Osteoblast (primary cell): ENCODE results near the gene CD53. TPM values are rescaled to one million over a fixed set of nuclear protein-coding genes. Genes with fewer than 3 reads are reported as not detected.

ENCODE experiments used
- DNase-seq: peaks from one replicate; pipeline ENCODE4 v3.0.0; 2011; ENCODE audit warnings: low spot score, mixed read lengths; ENCODE audit not compliant: insufficient read length; ENCODE audit errors: missing footprints
- H2AFZ ChIP-seq: 2 replicates; pipeline ENCODE4 v1.6.0; 2011; ENCODE audit warnings: mild to moderate bottlenecking, low read length
- H3K27ac ChIP-seq: 2 replicates; pipeline ENCODE4 v1.5.1; 2011; ENCODE audit warnings: mild to moderate bottlenecking, low read depth, low read length, moderate library complexity
- H3K27me3 ChIP-seq: 2 replicates; pipeline ENCODE4 v1.6.0; 2012; ENCODE audit warnings: mild to moderate bottlenecking, control low read depth, inconsistent platforms, low read length, moderate library complexity; ENCODE audit not compliant: insufficient read depth
- H3K36me3 ChIP-seq: 2 replicates; pipeline ENCODE4 v1.5.1; 2011; ENCODE audit warnings: mild to moderate bottlenecking, low read length, control low read depth, moderate library complexity; ENCODE audit not compliant: insufficient read depth
- H3K4me1 ChIP-seq: 2 replicates; pipeline ENCODE4 v1.5.1; 2011; ENCODE audit warnings: mild to moderate bottlenecking, low read length, control low read depth, moderate library complexity; ENCODE audit not compliant: insufficient read depth
- H3K4me2 ChIP-seq: 2 replicates; pipeline ENCODE4 v1.6.0; 2011; ENCODE audit warnings: mild to moderate bottlenecking, low read length; ENCODE audit not compliant: insufficient read depth
- H3K4me3 ChIP-seq: fragments of 200-600 bp; sonication (generic); 3 replicates; pipeline ENCODE4 v1.5.1; 2012; ENCODE audit warnings: mild to moderate bottlenecking, low read length, inconsistent platforms; ENCODE audit not compliant: insufficient read depth
- H3K79me2 ChIP-seq: 2 replicates; pipeline ENCODE4 v1.6.0; 2012; ENCODE audit warnings: mild to moderate bottlenecking, low read length, control low read depth, inconsistent platforms; ENCODE audit not compliant: insufficient read depth
- H3K9me3 ChIP-seq: 2 replicates; pipeline ENCODE4 v1.5.1; 2011; ENCODE audit warnings: low read depth, low read length, control low read depth
- H4K20me1 ChIP-seq: 2 replicates; pipeline ENCODE4 v1.6.0; 2012; ENCODE audit warnings: mild to moderate bottlenecking, low read length, control low read depth; ENCODE audit not compliant: insufficient read depth
- CTCF ChIP-seq: IDR thresholded peaks from 2 replicates; pipeline ENCODE4 v1.5.1; 2011; ENCODE audit warnings: mild to moderate bottlenecking, low read depth, low read length, moderate library complexity; ENCODE audit errors: extremely low read depth
- total RNA-seq: library from RNA; depleted of rRNA; stranded (reverse); fragments of >200 nt; gene quantifications from 2 replicates; pipeline ENCODE4 v1.2.3, GENCODE V29; 2012

CD53 gene
- total RNA-seq, 1 donor, result 0.36 TPM

GRCh38 chr1:110877776-110878175 is 4.8 kb downstream of the CD53 start:
- Histone ChIP-seq H3K27me3 (no peaks in the 10 kb centered on the region), H3K4me1 (no peaks in the 10 kb centered on the region), H2AFZ (no peak overlapping the region), H3K79me2 (no peaks in the 10 kb centered on the region), H3K4me3 (no peak overlapping the region), H3K36me3 (no peaks in the 10 kb centered on the region), H3K27ac (no peak overlapping the region), H4K20me1 (no peaks in the 10 kb centered on the region), H3K4me2 (no peak overlapping the region), H3K9me3 (no peaks in the 10 kb centered on the region)
- DNase-seq, result no peak
- no peak for TF ChIP-seq CTCF

- no peaks in the 10 kb centered on the region for H3K36me3 ChIP-seq
- no peak for DNase-seq
- no peaks in the 10 kb centered on the region for H3K27me3 ChIP-seq
- H3K4me1 ChIP-seq, result no peaks in the 10 kb centered on the region
- H3K79me2 ChIP-seq, result no peaks in the 10 kb centered on the region
- H3K9me3 ChIP-seq, result no peaks in the 10 kb centered on the region
- H4K20me1 ChIP-seq, result no peaks in the 10 kb centered on the region
- H3K4me3 ChIP-seq, result no peak overlapping the region
- no peak overlapping the region for H3K4me2 ChIP-seq
- no peak for TF ChIP-seq CTCF
- H3K27ac ChIP-seq, result no peak overlapping the region
- no peak overlapping the region for H2AFZ ChIP-seq
Observed at GRCh38 chr1:110878591-110878990, 5.6 kb downstream of the CD53 start.

- no peaks in the 10 kb centered on the region for H4K20me1 ChIP-seq
- no peak overlapping the region for H2AFZ ChIP-seq
- DNase-seq, result no peak
- H3K9me3 ChIP-seq, result no peaks in the 10 kb centered on the region
- no peaks in the 10 kb centered on the region for H3K27me3 ChIP-seq
- H3K4me1 ChIP-seq, result no peaks in the 10 kb centered on the region
- no peak for TF ChIP-seq CTCF
- no peak overlapping the region for H3K27ac ChIP-seq
- H3K4me3 ChIP-seq, result no peak overlapping the region
- no peak overlapping the region for H3K4me2 ChIP-seq
- no peaks in the 10 kb centered on the region for H3K36me3 ChIP-seq
- no peaks in the 10 kb centered on the region for H3K79me2 ChIP-seq
Observed at GRCh38 chr1:110878993-110879392, 6.0 kb downstream of the CD53 start.

- Histone ChIP-seq H2AFZ (no peak overlapping the region), H4K20me1 (no peaks in the 10 kb centered on the region), H3K4me2 (no peak overlapping the region), H3K4me3 (no peak overlapping the region), H3K9me3 (no peaks in the 10 kb centered on the region), H3K4me1 (no peaks in the 10 kb centered on the region), H3K27me3 (no peaks in the 10 kb centered on the region), H3K36me3 (no peaks in the 10 kb centered on the region), H3K79me2 (no peaks in the 10 kb centered on the region), H3K27ac (no peak overlapping the region)
- DNase-seq, result no peak
- TF ChIP-seq CTCF, result no peak
Observed at GRCh38 chr1:110879758-110880606, 7.0 kb downstream of the CD53 start.
